Measurements from ENCODE around the gene RAP1GAP.

Gene RAP1GAP

DNA sequence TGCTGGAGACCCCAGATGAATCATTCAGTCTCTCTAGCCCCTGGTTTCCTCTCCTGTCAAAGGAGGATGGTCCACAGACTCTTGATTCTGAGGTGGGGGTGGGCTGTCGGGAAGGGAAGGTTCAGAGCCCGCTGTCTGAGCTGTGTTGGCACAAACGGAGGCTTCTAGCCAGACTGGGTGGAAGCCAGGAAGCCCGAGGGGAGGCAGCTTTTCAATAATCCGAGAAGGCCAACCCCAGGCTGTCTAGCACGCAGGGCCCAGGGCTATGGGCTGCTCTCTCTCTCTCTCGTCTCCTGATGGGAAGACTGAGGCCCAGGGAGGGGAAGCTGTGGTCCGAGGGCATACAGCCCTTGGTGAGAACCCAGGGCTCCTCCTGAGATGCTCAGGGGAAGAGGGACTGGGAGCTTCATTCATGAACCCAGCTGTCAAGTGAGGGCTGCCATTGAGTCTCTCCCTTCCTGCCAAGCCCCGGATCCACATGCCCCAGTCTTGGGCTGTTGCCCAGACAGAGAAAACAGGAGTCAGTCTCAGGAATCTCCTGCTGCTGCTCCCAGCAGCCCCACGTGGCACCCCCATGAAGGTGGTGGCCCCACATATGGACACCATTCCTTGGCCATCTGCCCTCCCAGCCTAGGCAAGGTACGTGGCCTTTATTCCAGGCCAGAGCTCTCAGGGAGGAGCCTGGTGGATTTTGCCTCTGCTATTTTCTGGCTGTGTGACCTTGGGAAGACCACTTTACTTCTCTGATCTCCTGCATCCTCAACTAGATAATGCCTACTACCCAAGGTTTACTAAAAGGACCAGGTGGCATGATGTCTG, 44.4 kb downstream of the RAP1GAP start:
- DNase-seq, result no peak

DNA sequence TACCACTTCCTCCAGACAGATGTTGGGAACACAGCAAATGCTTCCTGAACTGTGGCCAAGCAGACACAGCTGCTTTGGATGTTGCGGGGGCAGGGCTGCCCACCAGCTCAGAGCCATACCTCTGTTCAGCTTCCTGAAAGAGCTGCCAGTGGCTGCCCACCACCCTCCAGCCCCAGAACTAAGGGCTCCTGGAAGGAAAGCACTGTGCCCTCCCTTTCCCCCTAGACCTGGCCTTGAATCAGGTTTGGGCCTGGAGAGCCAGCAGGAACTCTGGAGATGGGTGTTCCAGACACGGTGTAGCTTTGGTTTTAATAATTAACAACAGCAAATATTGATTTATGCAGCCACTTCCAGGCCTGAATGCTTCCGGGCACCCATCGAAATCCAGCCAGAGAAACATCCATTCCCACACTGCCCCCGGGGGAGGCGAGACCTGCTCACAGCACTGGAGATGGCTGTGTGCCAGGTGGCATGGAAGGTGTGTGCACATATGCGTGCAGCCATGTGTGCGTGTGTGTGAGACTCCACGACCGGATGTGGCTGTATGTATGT, 45.7 kb downstream of the RAP1GAP start:
- no peak for DNase-seq

GRCh38 chr1:21622466-21623315, 46.5 kb downstream of the RAP1GAP start:
- no peak for DNase-seq

- DNase-seq, result no peak
Observed at GRCh38 chr1:21621761-21622436, 47.3 kb downstream of the RAP1GAP start.

- no peak for DNase-seq
Observed at GRCh38 chr1:21621051-21621450, 48.1 kb downstream of the RAP1GAP start.

DNA sequence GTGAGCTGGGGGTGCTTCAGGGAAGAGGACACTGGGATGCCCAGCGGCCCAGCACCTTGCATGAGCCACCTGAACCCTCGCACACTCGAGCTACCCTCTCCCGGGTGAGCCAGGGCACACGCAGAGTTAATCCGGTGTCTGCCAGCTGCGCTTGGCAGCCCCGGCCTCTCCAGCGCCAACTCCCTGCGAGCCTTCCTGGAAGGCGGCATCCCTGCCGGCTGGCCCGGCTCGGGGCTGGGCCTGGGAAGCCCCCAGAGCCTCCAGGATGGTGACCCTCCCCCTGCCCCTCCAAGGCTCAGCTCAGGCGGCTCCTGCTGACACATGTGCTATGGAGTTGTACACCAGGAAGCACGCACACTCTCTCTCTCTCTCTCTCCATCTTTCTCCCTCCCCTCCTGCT, 48.7 kb downstream of the RAP1GAP start:
- no peak for DNase-seq

DNA sequence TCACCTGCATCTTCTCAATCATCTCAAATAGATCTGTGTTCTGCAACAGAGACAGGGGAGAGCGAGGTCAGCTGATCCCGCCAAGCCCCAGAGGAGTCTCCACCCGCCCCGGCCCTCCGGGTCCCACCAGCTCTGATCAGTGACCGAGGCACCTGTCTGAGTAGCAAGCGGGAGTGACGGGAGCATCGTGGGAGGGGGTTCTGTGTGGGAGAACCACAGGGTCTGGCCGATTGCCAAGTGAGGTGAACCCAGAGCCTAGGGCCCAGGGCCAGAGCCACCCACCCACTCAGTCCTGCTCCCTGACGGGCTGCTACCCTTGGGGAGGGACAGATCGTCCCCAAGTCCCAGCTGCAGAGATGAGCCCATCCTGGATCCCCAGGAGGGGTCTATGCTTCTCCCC, 49.1 kb downstream of the RAP1GAP start:
- DNase-seq, result no peak

- no peak for DNase-seq
Observed at GRCh38 chr1:21619375-21619947, 49.7 kb downstream of the RAP1GAP start.

GRCh38 chr1:21618561-21619374, 50.4 kb downstream of the RAP1GAP start:
- DNase-seq, result no peak

DNA sequence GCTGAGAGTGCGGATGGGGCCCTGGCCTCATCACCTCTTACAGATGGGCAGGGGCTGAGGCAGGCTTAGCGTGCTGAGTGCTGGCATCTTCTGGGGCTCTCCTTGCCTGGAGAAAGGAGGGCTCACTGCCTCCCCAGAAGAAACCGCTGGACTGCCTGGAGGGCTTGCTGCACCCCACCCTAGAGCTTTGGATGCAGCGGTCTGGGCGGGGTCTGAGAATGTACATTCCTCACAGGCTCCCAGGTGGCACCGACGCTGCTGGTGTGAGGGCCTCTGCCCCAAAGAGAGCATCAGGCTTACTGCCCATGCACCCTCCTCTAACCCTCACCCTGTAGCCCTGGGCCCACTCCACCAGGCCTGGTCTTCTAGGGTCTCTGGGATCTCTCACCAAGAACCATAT, 51.1 kb downstream of the RAP1GAP start:
- DNase-seq, result no peak

- DNase-seq, result no peak
Observed at GRCh38 chr1:21617126-21617738, 51.9 kb downstream of the RAP1GAP start.

- DNase-seq, result no peak
Observed at GRCh38 chr1:21616372-21616771, 52.8 kb downstream of the RAP1GAP start.

DNA sequence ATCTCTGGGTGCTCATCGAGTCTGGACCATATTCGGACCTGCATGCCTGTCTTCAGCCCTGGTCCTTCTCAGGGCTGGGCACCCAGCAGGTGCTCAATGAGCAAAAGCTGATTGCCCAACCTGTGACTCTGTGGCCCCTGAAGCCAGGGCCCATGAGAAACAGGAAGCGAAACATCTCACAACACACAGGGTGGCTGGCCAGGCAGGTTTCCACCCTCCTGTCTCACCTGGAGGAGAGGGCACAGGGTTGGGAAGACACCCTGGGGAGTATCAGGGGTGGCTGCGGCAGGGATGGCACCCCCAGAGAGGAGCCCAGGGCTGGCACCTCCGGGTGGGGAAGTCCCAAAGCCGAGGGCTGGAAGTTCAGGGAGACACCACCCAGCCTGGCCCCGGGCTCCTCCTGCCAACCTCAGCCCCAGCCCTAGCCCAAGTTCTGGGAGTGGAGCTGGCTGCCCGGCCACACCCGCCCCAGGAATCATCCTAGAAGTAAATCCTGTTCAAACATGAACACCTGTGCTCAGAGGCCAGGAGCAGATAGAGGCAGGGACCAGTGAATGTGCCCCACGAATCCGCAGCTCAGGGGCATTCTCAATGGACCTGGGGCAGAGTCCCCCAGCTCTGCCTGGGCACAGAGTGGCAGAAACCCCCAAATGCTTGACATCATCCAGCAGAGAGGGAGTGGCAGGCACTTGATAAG, 54.6 kb downstream of the RAP1GAP start:
- no peak for DNase-seq

- DNase-seq, result no peak
Observed at GRCh38 chr1:21613072-21613867, 55.9 kb downstream of the RAP1GAP start.

DNA sequence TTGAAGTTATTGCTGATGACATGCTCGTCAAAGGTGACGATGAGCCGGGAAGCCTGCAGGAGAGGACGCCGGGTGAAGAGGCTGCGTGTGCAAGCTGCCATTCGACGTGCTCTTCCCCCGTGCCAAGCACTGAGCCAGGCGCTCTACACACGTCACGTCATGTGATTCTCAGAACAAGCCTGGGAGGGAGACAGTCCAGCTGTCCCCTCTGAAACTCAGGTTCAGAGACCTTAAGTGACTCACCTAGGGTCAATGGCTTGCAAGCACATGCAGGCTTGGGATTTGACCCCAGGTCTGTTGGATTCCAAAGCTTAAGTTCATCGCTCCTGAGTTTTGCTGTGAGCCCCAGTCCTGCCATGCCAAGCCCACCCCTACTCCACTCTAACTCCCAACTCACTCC, 57.1 kb downstream of the RAP1GAP start:
- DNase-seq, result no peak

- no peak for DNase-seq
Observed at GRCh38 chr1:21610989-21611785, 58.0 kb downstream of the RAP1GAP start.

- no peak for DNase-seq
Observed at GRCh38 chr1:21610027-21610426, 59.1 kb downstream of the RAP1GAP start.

- DNase-seq, result no peak
Observed at GRCh38 chr1:21608798-21609197, 60.4 kb downstream of the RAP1GAP start.

All from NCI-H2081 treated with DMSO at 0.1 percent for 48 hours (cell line).